A549 (cell line): Measurements from ENCODE around the gene BLTP3B.

ENCODE experiments used
- CTCF ChIP-seq: fragments of >200 bp; sonication (Bioruptor Twin); formaldehyde crosslinking; IDR thresholded peaks from 3 replicates; pipeline ENCODE4 v1.5.1; 2016
- HOXB5 ChIP-seq: fragments of 250-450 bp; sonication (Bioruptor Pico); IDR thresholded peaks from 2 replicates; pipeline ENCODE4 v1.5.0; 2020; ENCODE audit warnings: mild to moderate bottlenecking, moderate library complexity
- KDM1A ChIP-seq: fragments of 200-600 bp; sonication (generic); IDR thresholded peaks from 2 replicates; pipeline ENCODE4 v1.6.1; 2016; ENCODE audit warnings: low read depth, mild to moderate bottlenecking
- MYC ChIP-seq: IDR thresholded peaks from 2 replicates; pipeline ENCODE4 v1.6.1; 2012; ENCODE audit warnings: mild to moderate bottlenecking, inconsistent platforms, low read length, improper control_type of control experiment, borderline replicate concordance
- PHF8 ChIP-seq: fragments of 200-600 bp; sonication (generic); IDR thresholded peaks from 2 replicates; pipeline ENCODE4 v1.6.1; 2016; ENCODE audit warnings: low read depth, mild to moderate bottlenecking, antibody characterized with exemption, moderate library complexity, borderline replicate concordance
- RARB ChIP-seq: fragments of 250-450 bp; sonication (Bioruptor Pico); IDR thresholded peaks from 2 replicates; pipeline ENCODE4 v1.8.0; 2021; ENCODE audit warnings: mild to moderate bottlenecking, moderate library complexity
- TF ChIP-seq, protein P1 (sequence below): fragments of 200-600 bp; sonication (generic); IDR thresholded peaks from 2 replicates; pipeline ENCODE4 v1.6.1; 2016; ENCODE audit warnings: antibody characterized with exemption, mild to moderate bottlenecking, moderate library complexity

- TF ChIP-seq CTCF, result no peak
- no peak for TF ChIP-seq RARB (CRISPR knock-in tag)
- no peak for TF ChIP-seq PHF8
- TF ChIP-seq MYC, result no peak
- no peak for TF ChIP-seq HOXB5
- no peak for TF ChIP-seq KDM1A
- TF ChIP-seq, protein P1, sequence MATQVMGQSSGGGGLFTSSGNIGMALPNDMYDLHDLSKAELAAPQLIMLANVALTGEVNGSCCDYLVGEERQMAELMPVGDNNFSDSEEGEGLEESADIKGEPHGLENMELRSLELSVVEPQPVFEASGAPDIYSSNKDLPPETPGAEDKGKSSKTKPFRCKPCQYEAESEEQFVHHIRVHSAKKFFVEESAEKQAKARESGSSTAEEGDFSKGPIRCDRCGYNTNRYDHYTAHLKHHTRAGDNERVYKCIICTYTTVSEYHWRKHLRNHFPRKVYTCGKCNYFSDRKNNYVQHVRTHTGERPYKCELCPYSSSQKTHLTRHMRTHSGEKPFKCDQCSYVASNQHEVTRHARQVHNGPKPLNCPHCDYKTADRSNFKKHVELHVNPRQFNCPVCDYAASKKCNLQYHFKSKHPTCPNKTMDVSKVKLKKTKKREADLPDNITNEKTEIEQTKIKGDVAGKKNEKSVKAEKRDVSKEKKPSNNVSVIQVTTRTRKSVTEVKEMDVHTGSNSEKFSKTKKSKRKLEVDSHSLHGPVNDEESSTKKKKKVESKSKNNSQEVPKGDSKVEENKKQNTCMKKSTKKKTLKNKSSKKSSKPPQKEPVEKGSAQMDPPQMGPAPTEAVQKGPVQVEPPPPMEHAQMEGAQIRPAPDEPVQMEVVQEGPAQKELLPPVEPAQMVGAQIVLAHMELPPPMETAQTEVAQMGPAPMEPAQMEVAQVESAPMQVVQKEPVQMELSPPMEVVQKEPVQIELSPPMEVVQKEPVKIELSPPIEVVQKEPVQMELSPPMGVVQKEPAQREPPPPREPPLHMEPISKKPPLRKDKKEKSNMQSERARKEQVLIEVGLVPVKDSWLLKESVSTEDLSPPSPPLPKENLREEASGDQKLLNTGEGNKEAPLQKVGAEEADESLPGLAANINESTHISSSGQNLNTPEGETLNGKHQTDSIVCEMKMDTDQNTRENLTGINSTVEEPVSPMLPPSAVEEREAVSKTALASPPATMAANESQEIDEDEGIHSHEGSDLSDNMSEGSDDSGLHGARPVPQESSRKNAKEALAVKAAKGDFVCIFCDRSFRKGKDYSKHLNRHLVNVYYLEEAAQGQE, result no peak
Measured at GRCh38 chr12:100115291-100115690, 27.4 kb downstream of the BLTP3B start.
